Measurements from ENCODE around the gene FECH.

FECH gene

DNA sequence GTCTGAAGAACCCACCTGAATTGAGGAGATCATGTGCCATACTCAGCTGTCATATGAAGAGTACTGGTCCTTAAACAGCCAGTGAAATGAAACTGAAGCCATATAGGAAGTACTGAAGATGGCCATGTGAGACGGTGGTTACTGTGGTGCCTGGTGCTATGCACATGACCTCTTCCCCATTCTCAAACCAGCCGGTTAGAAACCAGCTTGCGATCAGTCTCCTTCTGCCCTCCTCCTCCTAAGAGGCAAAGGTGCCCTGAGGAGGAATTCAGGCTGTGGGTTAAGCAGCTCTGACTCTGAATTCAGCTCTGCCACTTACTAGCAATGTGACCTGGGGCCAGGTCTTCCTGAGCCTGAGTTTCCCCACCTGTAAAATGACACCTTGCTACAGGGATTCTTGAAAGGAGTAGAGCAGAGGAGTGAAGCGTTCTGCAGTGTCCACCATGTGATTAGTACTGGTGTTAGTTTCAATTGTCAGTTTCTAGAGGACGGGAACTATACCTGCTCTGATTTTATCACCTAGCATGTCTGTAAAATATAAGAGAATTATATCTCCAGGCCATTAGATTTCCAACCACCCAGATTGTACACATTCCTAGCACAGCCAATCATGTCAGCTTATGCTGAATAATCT, 5.1 kb downstream of the FECH start:
- H3K36me3 ChIP-seq (ENCODE audit: control insufficient read depth, insufficient read depth, low read length), result peaks cover 20% of the 10 kb centered on the region
- H3K9ac ChIP-seq (ENCODE audit: low read depth, low read length), result no peak overlapping the region
- no peak overlapping the region for H3K4me3 ChIP-seq (ENCODE audit: low read depth, low read length)
- H3K9me3 ChIP-seq (ENCODE audit: control insufficient read depth, insufficient read depth, low read length), result no peaks in the 10 kb centered on the region
- no peaks in the 10 kb centered on the region for H3K27me3 ChIP-seq (ENCODE audit: control insufficient read depth, insufficient read depth, low read length)
- H3K27ac ChIP-seq (ENCODE audit: low read depth, low read length), result no peak overlapping the region
- peaks cover 6% of the 10 kb centered on the region; the same call in 1 of the 2 replicates for H3K4me1 ChIP-seq (ENCODE audit: control insufficient read depth, insufficient read depth, low read length)

DNA sequence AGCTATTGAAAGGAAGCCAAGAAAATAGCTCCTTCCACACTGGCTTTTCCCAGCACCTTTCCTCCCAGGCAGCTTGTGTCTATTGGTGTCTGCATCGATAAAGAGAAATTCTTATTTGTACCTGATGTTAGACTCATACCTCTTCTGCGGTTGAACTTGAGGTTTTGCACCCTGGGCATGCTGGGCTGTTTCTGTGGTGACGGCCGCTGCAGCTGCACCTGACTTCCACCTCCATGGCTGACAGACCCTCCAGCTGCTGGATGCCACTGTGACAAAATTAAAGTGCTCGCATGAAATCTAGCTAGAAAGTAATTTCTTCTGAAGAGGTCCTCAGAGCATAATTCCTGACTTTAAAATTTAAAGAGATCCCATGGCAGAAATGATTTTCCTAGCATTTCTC, 6.6 kb downstream of the FECH start:
- H3K9me3 ChIP-seq (ENCODE audit: control insufficient read depth, insufficient read depth, low read length), result no peaks in the 10 kb centered on the region
- H3K27ac ChIP-seq (ENCODE audit: low read depth, low read length), result no peak overlapping the region
- H3K4me1 ChIP-seq (ENCODE audit: control insufficient read depth, insufficient read depth, low read length), result no peaks in the 10 kb centered on the region
- H3K27me3 ChIP-seq (ENCODE audit: control insufficient read depth, insufficient read depth, low read length), result no peaks in the 10 kb centered on the region
- H3K9ac ChIP-seq (ENCODE audit: low read depth, low read length), result no peak overlapping the region
- H3K4me3 ChIP-seq (ENCODE audit: low read depth, low read length), result no peak overlapping the region
- H3K36me3 ChIP-seq (ENCODE audit: control insufficient read depth, insufficient read depth, low read length), result peaks cover 20% of the 10 kb centered on the region

DNA sequence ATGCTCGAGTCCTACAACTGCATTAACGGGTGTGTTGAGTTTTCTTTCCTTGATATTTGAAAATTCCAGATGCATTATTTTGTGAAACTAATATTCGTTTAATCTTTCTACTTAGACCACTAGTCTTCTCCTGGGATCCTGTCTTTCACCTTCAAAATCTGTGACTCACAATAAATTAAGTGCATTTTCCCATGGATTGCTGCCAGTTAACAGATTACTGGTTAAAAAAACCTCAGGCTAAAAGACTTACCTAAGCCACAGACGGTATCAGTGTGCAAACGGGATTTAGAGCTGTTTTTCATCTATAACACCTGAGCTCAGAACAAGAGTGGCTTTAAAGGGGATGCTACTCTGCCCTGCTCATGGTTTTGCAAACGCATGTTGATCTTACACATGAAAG, 10.2 kb downstream of the FECH start:
- Histone ChIP-seq H3K27me3 (ENCODE audit: control insufficient read depth, insufficient read depth, low read length) (no peaks in the 10 kb centered on the region), H3K9ac (ENCODE audit: low read depth, low read length) (no peak overlapping the region), H3K4me3 (ENCODE audit: low read depth, low read length) (no peak overlapping the region), H3K9me3 (ENCODE audit: control insufficient read depth, insufficient read depth, low read length) (no peaks in the 10 kb centered on the region), H3K27ac (ENCODE audit: low read depth, low read length) (no peak overlapping the region), H3K36me3 (ENCODE audit: control insufficient read depth, insufficient read depth, low read length) (peaks cover 31% of the 10 kb centered on the region), H3K4me1 (ENCODE audit: control insufficient read depth, insufficient read depth, low read length) (no peaks in the 10 kb centered on the region)

DNA sequence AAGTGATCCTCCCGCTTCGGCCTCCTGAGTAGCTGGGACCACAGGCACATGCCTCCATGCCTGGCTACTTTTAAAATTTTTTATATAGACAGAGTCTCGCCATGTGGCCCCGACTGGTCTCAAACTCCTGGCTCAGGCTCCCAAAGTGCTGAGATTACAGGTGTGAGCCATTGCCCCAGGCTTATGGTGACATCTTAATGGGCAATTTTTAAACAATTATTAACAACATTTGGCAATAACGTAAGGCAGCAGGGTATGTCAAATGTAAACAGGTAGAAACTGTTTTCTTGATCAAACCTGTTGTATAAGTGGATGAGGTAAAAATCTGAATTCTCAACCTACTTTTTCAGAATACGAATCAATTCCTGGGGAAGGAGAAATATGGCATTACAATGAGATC, 11.0 kb downstream of the FECH start:
- Histone ChIP-seq H3K27ac (ENCODE audit: low read depth, low read length) (no peak overlapping the region), H3K36me3 (ENCODE audit: control insufficient read depth, insufficient read depth, low read length) (peaks cover 39% of the 10 kb centered on the region), H3K9me3 (ENCODE audit: control insufficient read depth, insufficient read depth, low read length) (no peaks in the 10 kb centered on the region), H3K9ac (ENCODE audit: low read depth, low read length) (no peak overlapping the region), H3K4me1 (ENCODE audit: control insufficient read depth, insufficient read depth, low read length) (no peaks in the 10 kb centered on the region), H3K27me3 (ENCODE audit: control insufficient read depth, insufficient read depth, low read length) (no peaks in the 10 kb centered on the region), H3K4me3 (ENCODE audit: low read depth, low read length) (no peak overlapping the region)

DNA sequence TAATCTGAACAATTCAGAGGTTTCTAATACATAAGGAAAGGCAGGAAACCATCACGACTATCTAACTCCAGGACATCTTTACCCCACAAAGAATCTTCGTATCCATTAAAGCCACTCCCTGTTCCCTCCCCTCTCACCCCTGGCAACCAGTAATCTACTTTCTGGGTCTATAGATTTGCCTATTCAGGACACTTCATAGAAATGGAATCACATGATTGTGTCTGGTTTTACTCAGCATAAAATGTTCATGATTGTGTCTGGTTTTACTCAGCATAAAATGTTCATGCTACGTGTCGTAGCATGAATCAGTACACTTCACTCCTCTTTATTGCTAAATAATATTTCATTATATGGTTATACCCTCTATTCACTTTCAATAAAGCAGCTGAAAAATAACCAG, 11.6 kb downstream of the FECH start:
- H3K36me3 ChIP-seq (ENCODE audit: control insufficient read depth, insufficient read depth, low read length), result peaks cover 45% of the 10 kb centered on the region

DNA sequence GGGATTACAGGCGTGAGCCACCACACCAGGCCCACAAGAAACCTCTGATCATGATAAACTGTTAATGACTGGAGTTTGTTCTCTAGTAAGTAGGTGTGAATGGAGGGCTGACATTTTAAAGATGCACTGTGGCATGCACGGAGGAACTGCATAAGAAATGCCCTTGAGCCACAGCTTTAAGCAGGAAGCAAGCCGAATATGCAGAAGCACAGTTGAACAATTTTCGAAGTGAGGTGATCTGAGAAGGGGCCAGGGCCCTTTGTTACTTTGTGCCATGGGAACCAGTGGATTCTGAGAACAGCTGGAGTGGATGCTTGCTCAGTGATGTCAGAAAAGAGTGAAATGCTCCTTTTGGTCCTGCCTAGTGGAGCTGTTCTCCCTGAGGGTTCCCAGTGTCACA, 16.3 kb downstream of the FECH start:
- H3K36me3 ChIP-seq (ENCODE audit: control insufficient read depth, insufficient read depth, low read length), result peaks cover 68% of the 10 kb centered on the region
- H3K4me3 ChIP-seq (ENCODE audit: low read depth, low read length), result no peak overlapping the region
- H3K9ac ChIP-seq (ENCODE audit: low read depth, low read length), result no peak overlapping the region

More for the DNA sequence above, 11.6 kb downstream of the FECH start:
- no peaks in the 10 kb centered on the region for H3K4me1 ChIP-seq (ENCODE audit: control insufficient read depth, insufficient read depth, low read length)
- no peak overlapping the region for H3K27ac ChIP-seq (ENCODE audit: low read depth, low read length)
- H3K9me3 ChIP-seq (ENCODE audit: control insufficient read depth, insufficient read depth, low read length), result no peaks in the 10 kb centered on the region
- H3K4me3 ChIP-seq (ENCODE audit: low read depth, low read length), result no peak overlapping the region
- H3K9ac ChIP-seq (ENCODE audit: low read depth, low read length), result no peak overlapping the region
- H3K27me3 ChIP-seq (ENCODE audit: control insufficient read depth, insufficient read depth, low read length), result no peaks in the 10 kb centered on the region

DNA sequence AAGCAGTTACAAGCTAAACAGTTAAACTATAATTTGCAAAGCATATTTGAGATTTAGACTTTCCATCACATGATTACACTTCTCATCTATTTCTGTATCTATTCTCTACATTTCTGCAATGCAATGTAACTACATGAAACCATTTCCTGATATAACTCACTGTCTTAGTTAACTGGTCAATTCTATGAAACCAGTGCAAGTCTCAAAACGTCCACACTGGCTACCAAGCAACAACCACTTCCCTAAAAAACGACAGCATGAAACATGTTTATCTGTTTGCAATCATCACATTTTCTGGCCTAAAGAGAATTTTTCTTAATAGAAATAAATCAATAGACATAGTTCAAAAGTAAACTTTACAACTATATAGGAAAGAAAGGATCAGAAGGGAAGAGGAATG, 17.4 kb downstream of the FECH start:
- Histone ChIP-seq H3K27me3 (ENCODE audit: control insufficient read depth, insufficient read depth, low read length) (no peaks in the 10 kb centered on the region), H3K4me1 (ENCODE audit: control insufficient read depth, insufficient read depth, low read length) (no peaks in the 10 kb centered on the region)

More for the DNA sequence above, 16.3 kb downstream of the FECH start:
- no peaks in the 10 kb centered on the region for H3K4me1 ChIP-seq (ENCODE audit: control insufficient read depth, insufficient read depth, low read length)
- no peaks in the 10 kb centered on the region for H3K27me3 ChIP-seq (ENCODE audit: control insufficient read depth, insufficient read depth, low read length)
- no peak overlapping the region for H3K27ac ChIP-seq (ENCODE audit: low read depth, low read length)
- no peaks in the 10 kb centered on the region for H3K9me3 ChIP-seq (ENCODE audit: control insufficient read depth, insufficient read depth, low read length)

DNA sequence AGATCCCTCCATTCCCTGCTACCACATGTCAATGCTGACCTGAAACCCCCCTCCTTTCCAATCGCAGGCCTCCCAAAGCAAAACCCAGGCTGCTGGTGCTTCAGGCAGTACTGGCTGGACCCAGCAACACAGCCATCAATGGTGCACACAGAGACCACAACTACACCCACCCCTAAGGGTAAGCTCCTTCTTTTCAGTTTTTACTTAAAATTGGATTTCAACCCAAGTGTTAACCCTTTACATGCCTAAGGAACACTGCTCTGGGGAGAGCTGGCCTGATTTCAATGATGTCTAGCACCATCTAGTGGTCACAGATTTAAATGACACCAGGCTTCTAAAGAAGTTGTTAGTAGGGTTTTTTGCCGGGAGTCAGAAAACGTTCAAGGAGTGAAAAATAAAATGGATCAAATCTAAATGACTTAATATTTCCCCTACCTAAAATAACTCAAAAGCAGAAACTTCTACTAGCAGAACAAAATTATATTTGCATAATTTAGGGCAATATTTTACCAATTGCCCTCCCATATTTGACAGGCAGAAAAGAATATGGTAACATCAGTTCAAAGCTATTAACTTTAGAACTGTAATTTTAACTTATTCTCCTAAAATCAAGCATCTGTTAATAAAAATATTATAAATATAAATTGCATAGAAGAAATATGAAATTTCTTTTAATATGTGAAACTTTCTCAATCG, 24.6 kb downstream of the FECH start:
- H3K27me3 ChIP-seq (ENCODE audit: control insufficient read depth, insufficient read depth, low read length), result no peaks in the 10 kb centered on the region
- no peak overlapping the region for H3K4me3 ChIP-seq (ENCODE audit: low read depth, low read length)
- no peak overlapping the region for H3K9ac ChIP-seq (ENCODE audit: low read depth, low read length)
- H3K4me1 ChIP-seq (ENCODE audit: control insufficient read depth, insufficient read depth, low read length), result peaks cover 5% of the 10 kb centered on the region; the same call in 1 of the 2 replicates
- no peak overlapping the region for H3K27ac ChIP-seq (ENCODE audit: low read depth, low read length)
- H3K36me3 ChIP-seq (ENCODE audit: control insufficient read depth, insufficient read depth, low read length), result peaks cover 18% of the 10 kb centered on the region
- no peaks in the 10 kb centered on the region for H3K9me3 ChIP-seq (ENCODE audit: control insufficient read depth, insufficient read depth, low read length)

More for the DNA sequence above, 17.4 kb downstream of the FECH start:
- Histone ChIP-seq H3K9ac (ENCODE audit: low read depth, low read length) (no peak overlapping the region), H3K27ac (ENCODE audit: low read depth, low read length) (no peak overlapping the region), H3K9me3 (ENCODE audit: control insufficient read depth, insufficient read depth, low read length) (no peaks in the 10 kb centered on the region), H3K36me3 (ENCODE audit: control insufficient read depth, insufficient read depth, low read length) (peaks cover 68% of the 10 kb centered on the region), H3K4me3 (ENCODE audit: low read depth, low read length) (no peak overlapping the region)

DNA sequence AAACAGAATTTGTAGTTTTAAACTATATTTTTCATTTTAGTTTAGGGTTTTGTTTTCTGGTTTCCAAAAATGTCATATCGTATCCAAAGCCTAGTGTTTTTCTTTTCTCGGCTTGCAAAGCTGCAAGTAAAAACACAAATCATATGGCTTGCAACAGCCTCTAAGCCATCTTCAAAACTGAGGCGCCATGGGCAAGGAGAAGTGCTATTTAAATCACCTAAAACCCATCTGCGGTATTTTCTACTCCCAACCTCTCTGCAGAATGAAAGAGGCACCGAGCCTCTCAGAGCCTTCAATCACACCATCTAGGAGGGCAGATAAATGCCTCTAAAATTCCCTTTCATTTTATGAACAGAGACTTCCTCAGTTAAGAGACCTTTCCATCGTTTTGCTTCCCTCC, 25.2 kb downstream of the FECH start:
- Histone ChIP-seq H3K27me3 (ENCODE audit: control insufficient read depth, insufficient read depth, low read length) (no peaks in the 10 kb centered on the region), H3K4me1 (ENCODE audit: control insufficient read depth, insufficient read depth, low read length) (peaks cover 5% of the 10 kb centered on the region; the same call in 1 of the 2 replicates), H3K4me3 (ENCODE audit: low read depth, low read length) (no peak overlapping the region), H3K27ac (ENCODE audit: low read depth, low read length) (no peak overlapping the region), H3K9me3 (ENCODE audit: control insufficient read depth, insufficient read depth, low read length) (no peaks in the 10 kb centered on the region), H3K36me3 (ENCODE audit: control insufficient read depth, insufficient read depth, low read length) (peaks cover 15% of the 10 kb centered on the region), H3K9ac (ENCODE audit: low read depth, low read length) (no peak overlapping the region)

DNA sequence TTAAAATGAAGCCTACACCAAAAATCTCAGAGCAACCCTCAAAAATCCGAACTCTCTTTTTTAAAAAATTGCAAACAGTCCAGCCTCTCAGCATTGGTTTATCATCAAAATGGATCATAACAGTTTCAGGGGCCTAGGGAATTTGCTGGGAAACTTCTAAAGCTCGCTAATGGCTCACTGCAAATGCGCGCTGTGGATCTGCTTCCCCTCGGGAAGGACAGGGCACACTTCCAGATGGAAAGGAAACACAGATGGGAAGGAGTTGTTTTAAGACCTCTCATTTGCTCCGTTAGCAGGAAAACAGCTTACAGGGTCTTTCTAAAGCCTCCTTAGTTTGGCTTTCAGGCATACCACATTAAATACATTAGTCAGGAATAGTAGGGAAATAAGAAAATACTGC, 27.2 kb downstream of the FECH start:
- Histone ChIP-seq H3K27ac (ENCODE audit: low read depth, low read length) (no peak overlapping the region), H3K27me3 (ENCODE audit: control insufficient read depth, insufficient read depth, low read length) (no peaks in the 10 kb centered on the region), H3K4me3 (ENCODE audit: low read depth, low read length) (no peak overlapping the region), H3K9ac (ENCODE audit: low read depth, low read length) (no peak overlapping the region), H3K4me1 (ENCODE audit: control insufficient read depth, insufficient read depth, low read length) (peaks cover 5% of the 10 kb centered on the region; the same call in 1 of the 2 replicates), H3K36me3 (ENCODE audit: control insufficient read depth, insufficient read depth, low read length) (peaks cover 13% of the 10 kb centered on the region), H3K9me3 (ENCODE audit: control insufficient read depth, insufficient read depth, low read length) (no peaks in the 10 kb centered on the region)

DNA sequence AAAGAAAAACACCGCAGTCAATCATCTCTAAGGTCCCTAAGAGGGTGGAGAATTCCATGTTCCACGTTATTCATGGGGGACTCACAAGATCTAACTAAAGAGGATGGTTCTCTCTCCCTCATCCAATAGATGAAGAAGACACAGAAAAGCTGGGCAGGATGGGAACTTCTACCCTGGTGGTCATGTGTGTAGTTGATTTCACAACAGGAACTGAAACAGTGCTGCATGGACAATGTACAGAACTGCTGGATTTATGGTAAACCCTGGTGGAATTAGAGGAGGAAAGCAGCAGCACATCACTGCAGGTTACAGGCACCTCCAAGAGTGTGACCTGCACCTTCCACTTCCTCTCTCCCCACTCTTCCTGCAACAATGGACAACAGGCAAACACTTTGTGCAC, 31.4 kb downstream of the FECH start:
- no peaks in the 10 kb centered on the region for H3K27me3 ChIP-seq (ENCODE audit: control insufficient read depth, insufficient read depth, low read length)
- H3K27ac ChIP-seq (ENCODE audit: low read depth, low read length), result no peak overlapping the region
- no peak overlapping the region for H3K4me3 ChIP-seq (ENCODE audit: low read depth, low read length)
- H3K36me3 ChIP-seq (ENCODE audit: control insufficient read depth, insufficient read depth, low read length), result peaks cover 20% of the 10 kb centered on the region
- H3K4me1 ChIP-seq (ENCODE audit: control insufficient read depth, insufficient read depth, low read length), result no peaks in the 10 kb centered on the region
- H3K9ac ChIP-seq (ENCODE audit: low read depth, low read length), result no peak overlapping the region
- no peaks in the 10 kb centered on the region for H3K9me3 ChIP-seq (ENCODE audit: control insufficient read depth, insufficient read depth, low read length)
